ENCODE data around the gene SARDH.
"Not testable (repeated sequence)": the region's sequence is repeated elsewhere in the genome, so short reads cannot be mapped to it uniquely, and the experiment has no call there.

The SARDH gene

DNA sequence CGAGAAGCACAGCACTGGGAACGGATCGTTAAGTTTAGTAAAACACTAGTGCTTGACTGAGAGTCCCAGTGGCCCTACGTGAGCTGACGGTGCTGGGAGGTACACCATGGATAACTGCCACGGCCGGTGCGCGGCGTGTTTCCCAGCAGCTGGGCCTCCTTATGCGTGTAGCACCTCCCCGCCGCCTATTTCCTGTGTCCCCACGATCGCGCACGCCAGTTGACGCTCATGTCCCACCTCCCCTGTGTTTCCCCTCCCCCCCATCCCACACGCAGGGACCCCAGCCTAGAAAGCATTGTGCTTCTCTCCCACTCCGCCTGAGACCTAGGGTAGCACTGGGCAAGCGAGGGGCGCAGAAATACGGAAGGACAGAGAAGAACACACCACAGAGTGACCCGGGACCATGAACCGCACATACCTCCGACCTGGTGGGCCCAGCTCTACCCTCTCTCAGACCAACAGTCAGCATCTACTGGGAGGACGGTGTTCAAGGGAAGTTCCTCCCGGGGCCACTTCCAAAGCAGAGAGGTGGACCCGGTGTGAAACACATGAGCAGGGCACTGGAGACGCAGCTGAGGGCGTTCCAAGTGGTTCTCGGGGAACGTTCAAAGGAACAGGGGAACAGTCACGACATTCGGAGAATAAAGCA lies 56.4 kb downstream of the SARDH start:
- no peak for DNase-seq

DNA sequence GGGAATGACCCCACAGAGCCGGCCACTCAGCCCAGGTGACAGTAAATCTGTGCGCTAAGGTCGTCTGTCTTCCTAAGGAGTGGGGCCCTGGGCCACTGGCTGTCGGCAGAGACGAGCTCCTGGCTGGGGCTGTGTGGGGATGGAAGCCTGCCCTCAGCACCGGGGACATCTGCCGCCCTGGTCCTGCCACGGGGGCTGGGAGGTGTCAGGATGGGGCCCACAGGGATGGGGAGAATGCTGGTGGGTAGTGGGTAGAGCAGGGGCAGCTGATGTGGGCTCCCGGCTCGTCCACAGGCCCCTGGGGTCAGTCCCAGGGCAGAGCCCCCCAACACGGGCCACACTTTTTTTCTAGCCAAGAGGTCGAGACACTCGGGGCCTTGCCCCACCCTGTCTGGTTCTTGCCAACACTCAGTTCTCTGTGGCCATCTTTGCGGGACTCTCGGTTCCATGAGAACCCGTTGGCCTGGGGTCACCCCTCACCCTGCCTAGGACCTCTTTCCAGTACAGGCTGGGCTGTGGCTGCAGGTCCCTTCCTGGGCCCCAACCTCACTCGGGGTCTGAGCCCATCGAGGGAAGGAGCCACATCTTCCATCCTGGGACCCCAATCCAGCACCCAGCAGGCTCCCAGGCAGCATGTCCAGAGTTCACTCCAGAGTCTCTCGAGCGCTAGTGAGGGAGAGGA lies 57.0 kb downstream of the SARDH start:
- no peak for DNase-seq

DNA sequence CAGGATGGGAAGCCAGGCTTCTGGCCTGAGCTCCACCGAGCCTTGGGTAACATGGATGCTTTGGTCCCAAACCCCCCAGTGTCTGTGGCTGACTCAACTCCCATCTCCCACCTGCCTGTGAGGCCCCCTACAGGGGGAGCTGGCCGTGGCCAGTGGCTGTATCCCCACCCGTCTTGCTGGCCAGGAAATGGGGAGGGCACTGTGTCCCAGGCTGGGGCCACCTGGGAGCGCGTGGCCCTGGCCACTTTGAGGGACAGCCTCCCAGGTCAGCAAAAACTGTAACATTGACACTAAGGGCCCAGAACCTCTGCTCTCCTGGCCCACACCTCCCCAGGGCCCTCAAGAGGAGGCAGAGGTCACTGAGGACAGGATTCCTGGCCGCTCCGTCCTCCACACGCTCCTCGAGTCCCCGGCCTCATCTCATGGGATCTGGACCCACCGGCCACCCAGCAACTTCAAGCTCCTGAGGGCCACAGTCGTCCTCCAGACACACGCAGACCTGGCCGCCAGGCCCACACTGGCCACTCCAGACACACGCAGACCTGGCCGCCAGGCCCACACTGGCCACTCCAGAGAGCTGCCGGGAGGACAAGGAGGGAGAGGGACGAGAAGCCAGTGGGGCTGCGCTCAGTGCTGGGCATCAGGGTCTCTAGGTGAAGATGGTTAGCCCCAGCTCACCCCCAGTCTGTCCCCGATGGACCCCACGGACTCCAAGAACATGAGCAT lies 57.7 kb downstream of the SARDH start:
- DNase-seq = no peak

DNA sequence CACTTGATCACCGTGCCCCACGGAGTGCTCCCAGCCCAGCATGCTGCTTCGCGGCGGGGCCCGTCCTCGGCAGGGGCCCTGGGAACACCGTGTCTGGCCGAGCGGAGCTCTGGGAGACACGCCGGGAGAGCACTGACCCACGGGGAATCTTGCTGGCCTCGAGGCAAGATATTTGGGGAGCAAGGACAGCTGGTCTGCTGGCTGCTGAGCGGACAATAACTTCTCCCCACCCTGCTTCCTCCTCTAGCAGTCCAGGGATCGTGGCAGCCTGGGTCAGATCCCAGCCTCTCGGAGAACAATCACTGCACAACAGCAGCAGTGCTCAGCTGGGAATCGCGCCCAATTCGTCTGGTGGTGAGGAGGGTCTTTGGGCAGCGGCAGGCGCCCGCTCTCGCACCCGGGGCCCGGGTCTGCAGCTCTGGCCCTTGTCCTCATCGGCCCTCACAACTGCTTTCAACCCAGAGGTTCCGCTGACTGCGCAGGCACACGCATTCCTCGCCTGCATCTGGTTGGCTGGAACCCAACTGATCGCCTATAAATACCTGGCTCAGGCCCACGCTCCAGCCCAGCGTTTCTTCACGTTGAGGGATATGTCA lies 58.6 kb downstream of the SARDH start:
- DNase-seq = no peak

GRCh38 chr9:133679056-133679455 lies 59.1 kb downstream of the SARDH start:
- DNase-seq = no peak

GRCh38 chr9:133677126-133678010 lies 60.8 kb downstream of the SARDH start:
- DNase-seq = no peak

- DNase-seq = no peak
These were observed 61.7 kb downstream of the SARDH start for GRCh38 chr9:133676450-133676849.

DNA sequence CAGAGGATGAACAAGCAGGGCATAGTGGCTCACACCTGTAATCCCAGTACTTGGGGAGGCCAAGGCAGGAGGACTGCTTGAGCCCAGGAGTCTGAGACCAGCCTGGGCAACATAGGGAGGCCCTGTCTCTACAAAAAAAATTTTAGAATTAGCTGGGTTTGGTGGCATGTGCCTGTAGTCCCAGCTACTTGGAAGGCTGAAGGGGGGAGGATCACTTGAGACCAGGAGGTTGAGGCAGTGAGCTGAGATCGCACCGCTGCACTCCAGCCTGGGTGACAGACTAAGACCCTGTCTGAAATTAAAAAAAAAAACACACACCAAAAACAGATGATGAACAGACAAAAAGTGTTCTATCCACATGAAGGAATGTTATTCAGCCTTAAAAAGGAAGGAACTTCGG lies 62.4 kb downstream of the SARDH start:
- not testable (repeated sequence) for DNase-seq

GRCh38 chr9:133674091-133674490 lies 64.1 kb downstream of the SARDH start:
- no peak for DNase-seq

GRCh38 chr9:133673258-133673655 lies 64.9 kb downstream of the SARDH start:
- no peak for DNase-seq

GRCh38 chr9:133672503-133673257 lies 65.5 kb downstream of the SARDH start:
- no peak for DNase-seq

DNA sequence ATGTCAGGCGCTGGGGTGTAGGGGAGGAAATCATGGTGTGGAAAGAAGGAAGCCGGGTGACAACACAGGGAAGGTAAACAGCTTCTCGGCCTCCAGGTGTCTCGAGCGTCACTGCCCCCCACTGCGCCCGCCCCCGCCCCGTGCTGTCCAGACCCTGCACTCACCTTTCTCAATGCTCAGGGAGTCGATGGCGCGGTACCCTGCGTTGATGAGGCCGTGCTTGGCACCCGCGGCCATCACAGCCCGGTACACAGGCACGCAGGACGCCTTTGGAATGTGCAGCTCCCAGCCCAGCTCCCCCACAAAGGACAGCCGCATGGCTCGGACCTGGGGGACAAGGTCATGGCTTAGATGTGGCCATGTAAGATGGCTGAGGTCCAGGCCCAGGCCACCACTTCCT lies 66.8 kb downstream of the SARDH start:
- DNase-seq = no peak

GRCh38 chr9:133670466-133670865 lies 67.7 kb downstream of the SARDH start:
- no peak for DNase-seq

GRCh38 chr9:133669182-133669801 lies 68.9 kb downstream of the SARDH start:
- no peak for DNase-seq

GRCh38 chr9:133667759-133668450 lies 70.2 kb downstream of the SARDH start:
- no peak for DNase-seq

GRCh38 chr9:133666845-133667244 lies 71.3 kb downstream of the SARDH start:
- no peak for DNase-seq

- DNase-seq = no peak
These were observed 71.8 kb downstream of the SARDH start for GRCh38 chr9:133666387-133666786.

- no peak for DNase-seq
These were observed 72.6 kb downstream of the SARDH start for GRCh38 chr9:133665535-133665934.

- no peak for DNase-seq
These were observed 73.1 kb downstream of the SARDH start for GRCh38 chr9:133665096-133665495.

DNA sequence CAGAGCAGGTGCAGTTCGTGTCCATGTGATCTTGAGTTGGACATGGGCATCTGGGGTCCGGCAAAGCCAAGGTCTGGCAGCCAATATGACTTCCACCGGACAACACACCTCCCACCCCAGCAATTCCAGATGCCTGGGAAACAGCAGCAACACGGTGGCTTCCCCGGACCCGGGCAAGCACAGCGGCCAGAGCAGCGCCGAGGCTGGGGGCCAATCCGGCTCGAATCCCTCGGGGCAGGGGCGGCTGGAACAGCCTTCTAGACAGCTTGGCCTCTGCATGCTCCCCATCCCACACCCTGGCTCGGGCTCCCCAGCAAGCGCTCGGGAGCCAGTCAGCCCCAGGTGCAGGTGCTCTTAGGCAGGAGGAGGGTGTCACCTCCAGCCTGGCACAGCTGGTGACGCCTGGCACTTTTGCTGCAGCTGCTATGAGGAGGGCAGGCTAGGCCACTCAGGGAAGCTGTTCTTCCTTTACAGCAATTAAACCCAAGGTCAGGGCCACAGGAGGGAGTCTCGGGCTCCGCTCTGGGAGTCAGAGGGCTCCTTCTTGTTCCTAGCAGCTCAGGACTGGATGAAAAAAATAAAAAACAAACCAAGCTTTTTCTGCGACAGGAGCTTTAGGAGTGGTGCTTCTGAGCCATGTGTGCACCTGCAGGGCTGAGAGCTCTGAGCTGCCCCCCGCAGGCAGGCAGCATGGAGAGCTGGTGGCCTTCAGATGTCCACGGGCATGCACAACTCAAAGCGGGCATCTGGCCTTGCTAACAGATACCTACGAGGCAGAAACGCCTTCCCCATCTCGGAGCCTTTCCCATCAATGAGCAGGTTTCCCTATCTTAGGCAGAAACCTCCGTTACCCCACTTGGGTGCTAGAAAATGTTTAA lies 73.7 kb downstream of the SARDH start:
- peak; percentile 59 for DNase-seq

Data from NCI-H2107 (cell line).